DND-41 (cell line): Measurements from ENCODE around the gene SYT4.

ENCODE experiments used
- ATAC-seq: fragments of 200-7000 bp; cut with Tn5 transposase; 3 replicates; pipeline ENCODE4 v1.9.1; 2021; ENCODE audit warnings: low read depth; ENCODE audit not compliant: insufficient read depth
- DNase-seq: peaks from one replicate; pipeline ENCODE4 v3.0.0-alpha.2; 2020
- H2AFZ ChIP-seq: 2 replicates; pipeline ENCODE4 v1.6.0; 2012; ENCODE audit warnings: low read depth, low read length
- H3K27ac ChIP-seq: 2 replicates; pipeline ENCODE4 v1.5.1; 2012; ENCODE audit warnings: low read length, inconsistent platforms
- H3K27me3 ChIP-seq: fragments of 200-600 bp; sonication (generic); 2 replicates; pipeline ENCODE4 v1.6.0; 2012; ENCODE audit warnings: low read length, mild to moderate bottlenecking, inconsistent platforms; ENCODE audit not compliant: insufficient read depth, poor library complexity
- H3K36me3 ChIP-seq: 2 replicates; pipeline ENCODE4 v1.5.1; 2012; ENCODE audit warnings: low read length, inconsistent platforms; ENCODE audit not compliant: insufficient read depth
- H3K4me1 ChIP-seq: 2 replicates; pipeline ENCODE4 v1.5.1; 2012; ENCODE audit warnings: mild to moderate bottlenecking, low read length; ENCODE audit not compliant: insufficient read depth
- H3K4me2 ChIP-seq: 2 replicates; pipeline ENCODE4 v1.6.0; 2012; ENCODE audit warnings: mild to moderate bottlenecking, moderate library complexity, low read length, inconsistent platforms; ENCODE audit not compliant: insufficient read depth
- H3K4me3 ChIP-seq, 2 experiments: fragments of 200-600 bp in 1 of 2; shearing (Covaris generic) in 1 of 2; 2 replicates each; pipeline ENCODE4 v1.5.1; 2012 to 2016; ENCODE audit warnings: inconsistent platforms in 2 of 2, low read length in 2 of 2, mild to moderate bottlenecking in 2 of 2, low read depth in 1 of 2, moderate library complexity in 1 of 2
- H3K79me2 ChIP-seq: 2 replicates; pipeline ENCODE4 v1.6.0; 2012; ENCODE audit warnings: low read length, inconsistent platforms; ENCODE audit not compliant: insufficient read depth
- H3K9ac ChIP-seq: 2 replicates; pipeline ENCODE4 v1.6.0; 2012; ENCODE audit warnings: low read depth, mild to moderate bottlenecking, inconsistent platforms, low read length, moderate library complexity
- H3K9me3 ChIP-seq: 2 replicates; pipeline ENCODE4 v1.5.1; 2012; ENCODE audit warnings: low read length, moderate library complexity, mild to moderate bottlenecking, inconsistent platforms; ENCODE audit not compliant: insufficient read depth, severe bottlenecking
- H4K20me1 ChIP-seq: 2 replicates; pipeline ENCODE4 v1.6.0; 2012; ENCODE audit warnings: low read length; ENCODE audit not compliant: insufficient read depth
- EZH2 ChIP-seq: IDR thresholded peaks from 3 replicates; pipeline ENCODE4 v1.6.1; 2012; ENCODE audit warnings: borderline replicate concordance, low read depth, mild to moderate bottlenecking, moderate library complexity, low read length, inconsistent platforms; ENCODE audit not compliant: severe bottlenecking
- TF ChIP-seq, protein P1 (sequence below): IDR thresholded peaks from 2 replicates; pipeline ENCODE4 v1.5.1; 2012; ENCODE audit warnings: borderline replicate concordance, low read length, moderate library complexity, mild to moderate bottlenecking; ENCODE audit not compliant: poor library complexity, severe bottlenecking; ENCODE audit errors: extremely low read depth

SYT4 gene, protein sequence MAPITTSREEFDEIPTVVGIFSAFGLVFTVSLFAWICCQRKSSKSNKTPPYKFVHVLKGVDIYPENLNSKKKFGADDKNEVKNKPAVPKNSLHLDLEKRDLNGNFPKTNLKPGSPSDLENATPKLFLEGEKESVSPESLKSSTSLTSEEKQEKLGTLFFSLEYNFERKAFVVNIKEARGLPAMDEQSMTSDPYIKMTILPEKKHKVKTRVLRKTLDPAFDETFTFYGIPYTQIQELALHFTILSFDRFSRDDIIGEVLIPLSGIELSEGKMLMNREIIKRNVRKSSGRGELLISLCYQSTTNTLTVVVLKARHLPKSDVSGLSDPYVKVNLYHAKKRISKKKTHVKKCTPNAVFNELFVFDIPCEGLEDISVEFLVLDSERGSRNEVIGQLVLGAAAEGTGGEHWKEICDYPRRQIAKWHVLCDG

DNA sequence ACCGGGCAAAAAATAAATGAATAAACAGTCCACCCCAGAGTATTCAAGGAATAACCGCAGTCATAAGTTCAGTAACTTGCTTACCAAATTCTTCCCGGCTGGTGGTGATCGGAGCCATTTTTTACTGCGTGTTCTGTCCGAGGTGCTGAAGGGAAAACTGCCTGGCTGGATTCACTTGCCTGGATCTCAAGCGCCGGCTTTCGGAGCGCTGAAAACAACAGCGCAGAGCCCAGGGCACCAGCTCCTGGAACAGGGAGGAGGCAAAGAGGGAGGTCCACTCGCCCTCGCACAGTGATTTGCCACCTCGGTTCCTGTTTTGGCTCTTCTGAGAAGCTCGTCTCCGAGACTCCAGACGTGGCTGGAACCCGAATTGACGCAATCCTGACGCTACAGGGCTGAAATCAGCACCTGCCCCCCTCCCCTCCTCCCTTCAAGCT is at the start of gene SYT4:
Gene SYT4 (minus strand): TSS at position 327 of the 437 bp plus-strand sequence. CDS start 209 bp downstream, at position 118.
- no peak within 1 kb of the TSS for H3K27ac ChIP-seq
- TF ChIP-seq, protein P1, sequence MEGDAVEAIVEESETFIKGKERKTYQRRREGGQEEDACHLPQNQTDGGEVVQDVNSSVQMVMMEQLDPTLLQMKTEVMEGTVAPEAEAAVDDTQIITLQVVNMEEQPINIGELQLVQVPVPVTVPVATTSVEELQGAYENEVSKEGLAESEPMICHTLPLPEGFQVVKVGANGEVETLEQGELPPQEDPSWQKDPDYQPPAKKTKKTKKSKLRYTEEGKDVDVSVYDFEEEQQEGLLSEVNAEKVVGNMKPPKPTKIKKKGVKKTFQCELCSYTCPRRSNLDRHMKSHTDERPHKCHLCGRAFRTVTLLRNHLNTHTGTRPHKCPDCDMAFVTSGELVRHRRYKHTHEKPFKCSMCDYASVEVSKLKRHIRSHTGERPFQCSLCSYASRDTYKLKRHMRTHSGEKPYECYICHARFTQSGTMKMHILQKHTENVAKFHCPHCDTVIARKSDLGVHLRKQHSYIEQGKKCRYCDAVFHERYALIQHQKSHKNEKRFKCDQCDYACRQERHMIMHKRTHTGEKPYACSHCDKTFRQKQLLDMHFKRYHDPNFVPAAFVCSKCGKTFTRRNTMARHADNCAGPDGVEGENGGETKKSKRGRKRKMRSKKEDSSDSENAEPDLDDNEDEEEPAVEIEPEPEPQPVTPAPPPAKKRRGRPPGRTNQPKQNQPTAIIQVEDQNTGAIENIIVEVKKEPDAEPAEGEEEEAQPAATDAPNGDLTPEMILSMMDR, result no peak
- no peak for TF ChIP-seq EZH2
- no peak within 1 kb of the TSS for H3K9ac ChIP-seq
- no peak within 1 kb of the TSS for H3K4me3 ChIP-seq
- H4K20me1 ChIP-seq, result no peaks in the 10 kb centered on the region
- no peaks in the 10 kb centered on the region for H3K27me3 ChIP-seq
- no peak within 1 kb of the TSS for H3K4me2 ChIP-seq
- H3K4me1 ChIP-seq, result peaks cover 2% of the 10 kb centered on the region; the same call in 1 of the 2 replicates
- H3K9me3 ChIP-seq, result no peaks in the 10 kb centered on the region
- no peaks in the 10 kb centered on the region for H3K36me3 ChIP-seq
- H3K79me2 ChIP-seq, result no peaks in the 10 kb centered on the region
- DNase-seq (no peak), ATAC-seq (no peak)
- H2AFZ ChIP-seq, result no peak within 1 kb of the TSS

GRCh38 chr18:43322132-43322531 is 44.8 kb upstream of the SYT4 start:
- no peak overlapping the region for H3K27ac ChIP-seq
- DNase-seq (no peak), ATAC-seq (no peak)
- H3K9me3 ChIP-seq, result no peaks in the 10 kb centered on the region
- H3K36me3 ChIP-seq, result no peaks in the 10 kb centered on the region
- no peak overlapping the region for H3K4me3 ChIP-seq
- no peak overlapping the region for H3K4me2 ChIP-seq
- no peak overlapping the region for H3K9ac ChIP-seq
- TF ChIP-seq, protein P1, result no peak
- TF ChIP-seq EZH2, result no peak
- H3K79me2 ChIP-seq, result no peaks in the 10 kb centered on the region
- H4K20me1 ChIP-seq, result no peaks in the 10 kb centered on the region
- no peak overlapping the region for H2AFZ ChIP-seq
- no peaks in the 10 kb centered on the region for H3K27me3 ChIP-seq
- no peaks in the 10 kb centered on the region for H3K4me1 ChIP-seq

DNA sequence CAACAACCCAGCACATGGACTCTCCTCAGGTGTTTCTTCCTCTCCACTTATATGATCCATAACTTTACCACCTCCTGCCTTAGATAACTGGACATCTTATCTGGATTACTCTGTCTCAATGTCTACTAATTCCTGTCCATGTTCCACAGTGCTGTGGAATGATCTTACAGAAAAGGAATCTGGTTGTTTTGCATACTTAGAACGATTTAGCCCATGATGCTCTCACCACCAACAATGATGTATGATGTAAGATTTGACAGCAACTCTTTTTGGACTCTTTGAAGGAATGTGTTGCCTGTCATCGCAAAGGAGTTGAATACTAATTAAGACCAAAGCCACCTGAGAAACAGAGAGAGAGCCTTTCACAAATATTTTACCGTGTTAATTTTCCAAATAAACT is 37.7 kb upstream of the SYT4 start:
- Histone ChIP-seq H3K36me3 (no peaks in the 10 kb centered on the region), H3K9me3 (no peaks in the 10 kb centered on the region), H3K4me2 (no peak overlapping the region), H3K4me3 (no peak overlapping the region), H4K20me1 (no peaks in the 10 kb centered on the region), H3K79me2 (no peaks in the 10 kb centered on the region), H3K27me3 (no peaks in the 10 kb centered on the region), H3K27ac (no peak overlapping the region), H3K9ac (no peak overlapping the region), H3K4me1 (no peaks in the 10 kb centered on the region), H2AFZ (no peak overlapping the region)
- DNase-seq, result no peak
- TF ChIP-seq, protein P1, result no peak
- TF ChIP-seq EZH2, result no peak
- ATAC-seq, result no peak
